ENCODE results near the gene RAPGEF1.

Gene RAPGEF1

GRCh38 chr9:131590449-131590848, 149.4 kb downstream of the RAPGEF1 start:
- ChIA-PET POLR2A (no interaction called here), CTCF (interaction anchor here (0.6 to 12.9 kb wide), 13 partner anchors 12 to 168 kb away, joined by 3 to 556 read pairs (median 7); partner anchors contain the start of gene RAPGEF1)
- H3K4me3 ChIP-seq (ENCODE audit: low read depth, low read length) = no peak overlapping the region
- TF ChIP-seq CTCF (IDR thresholded peaks at IDR 0.05; ENCODE audit: insufficient read depth, low read length, missing control alignments) = no peak
- no peak for DNase-seq (ENCODE audit: low read depth, low spot score)

- ChIA-PET CTCF (interaction anchor here (1.8 to 12.9 kb wide), 6 partner anchors 13 to 149 kb away, joined by 4 to 556 read pairs (median 18); partner anchors contain the start of gene RAPGEF1), POLR2A (no interaction called here)
- H3K4me3 ChIP-seq (ENCODE audit: low read depth, low read length) = no peak overlapping the region
- no peak for DNase-seq (ENCODE audit: low read depth, low spot score)
- no peak for TF ChIP-seq CTCF (IDR thresholded peaks at IDR 0.05; ENCODE audit: insufficient read depth, low read length, missing control alignments)
Observed at GRCh38 chr9:131589993-131590392, 149.9 kb downstream of the RAPGEF1 start.

GRCh38 chr9:131589124-131589711, 150.7 kb downstream of the RAPGEF1 start:
- CTCF ChIA-PET = interaction anchor here (2.4 to 12.9 kb wide), 3 partner anchors 14 to 150 kb away, joined by 7 to 556 read pairs (median 43); partner anchors contain the start of gene RAPGEF1
- DNase-seq (ENCODE audit: low read depth, low spot score) = no peak
- H3K4me3 ChIP-seq (ENCODE audit: low read depth, low read length) = no peak overlapping the region
- POLR2A ChIA-PET = no interaction called here
- TF ChIP-seq CTCF (IDR thresholded peaks at IDR 0.05; ENCODE audit: insufficient read depth, low read length, missing control alignments) = no peak

GRCh38 chr9:131588396-131588795, 151.5 kb downstream of the RAPGEF1 start:
- H3K4me3 ChIP-seq (ENCODE audit: low read depth, low read length) = no peak overlapping the region
- DNase-seq (ENCODE audit: low read depth, low spot score) = no peak
- CTCF ChIA-PET = interaction anchor here (2.4 to 12.9 kb wide), 3 partner anchors 14 to 150 kb away, joined by 7 to 556 read pairs (median 43); partner anchors contain the start of gene RAPGEF1
- POLR2A ChIA-PET = no interaction called here
- TF ChIP-seq CTCF (IDR thresholded peaks at IDR 0.05; ENCODE audit: insufficient read depth, low read length, missing control alignments) = no peak

- no peak overlapping the region for H3K4me3 ChIP-seq (ENCODE audit: low read depth, low read length)
- ChIA-PET POLR2A (no interaction called here), CTCF (interaction anchor here (12.9 kb wide), 1 partner anchor 151 kb away, joined by 556 read pairs; the partner anchor contains the start of gene RAPGEF1)
- DNase-seq (ENCODE audit: low read depth, low spot score) = no peak
- TF ChIP-seq CTCF (IDR thresholded peaks at IDR 0.05; ENCODE audit: insufficient read depth, low read length, missing control alignments) = no peak
Observed at GRCh38 chr9:131587906-131588305, 152.0 kb downstream of the RAPGEF1 start.

- TF ChIP-seq CTCF (IDR thresholded peaks at IDR 0.05; ENCODE audit: insufficient read depth, low read length, missing control alignments) = no peak
- H3K4me3 ChIP-seq (ENCODE audit: low read depth, low read length) = no peak overlapping the region
- CTCF ChIA-PET = interaction anchor here (0.8 to 12.9 kb wide), 2 partner anchors 24 to 151 kb away, joined by 3 to 556 read pairs; partner anchors contain the start of gene RAPGEF1
- POLR2A ChIA-PET = no interaction called here
- DNase-seq (ENCODE audit: low read depth, low spot score) = no peak
Observed at GRCh38 chr9:131587331-131587730, 152.5 kb downstream of the RAPGEF1 start.
